RPMI7951 (cell line): ENCODE data around the gene VSTM2B. TPM values are rescaled to one million over a fixed set of nuclear protein-coding genes. Genes with fewer than 3 reads are reported as not detected.
"Not testable (repeated sequence)": the region's sequence is repeated elsewhere in the genome, so short reads cannot be mapped to it uniquely, and the experiment has no call there.

ENCODE experiments used
- DNase-seq: peaks from one replicate; pipeline ENCODE4 v3.0.0-alpha.2; 2012; ENCODE audit warnings: low read depth
- total RNA-seq: library from RNA; depleted of rRNA; stranded (reverse); fragments of >200 nt; shearing (Covaris generic); gene quantifications from 2 replicates; pipeline ENCODE4 v1.2.3, GENCODE V29; 2014

VSTM2B gene
- total RNA-seq, 1 experiment from 2014 or later: not detected

DNA sequence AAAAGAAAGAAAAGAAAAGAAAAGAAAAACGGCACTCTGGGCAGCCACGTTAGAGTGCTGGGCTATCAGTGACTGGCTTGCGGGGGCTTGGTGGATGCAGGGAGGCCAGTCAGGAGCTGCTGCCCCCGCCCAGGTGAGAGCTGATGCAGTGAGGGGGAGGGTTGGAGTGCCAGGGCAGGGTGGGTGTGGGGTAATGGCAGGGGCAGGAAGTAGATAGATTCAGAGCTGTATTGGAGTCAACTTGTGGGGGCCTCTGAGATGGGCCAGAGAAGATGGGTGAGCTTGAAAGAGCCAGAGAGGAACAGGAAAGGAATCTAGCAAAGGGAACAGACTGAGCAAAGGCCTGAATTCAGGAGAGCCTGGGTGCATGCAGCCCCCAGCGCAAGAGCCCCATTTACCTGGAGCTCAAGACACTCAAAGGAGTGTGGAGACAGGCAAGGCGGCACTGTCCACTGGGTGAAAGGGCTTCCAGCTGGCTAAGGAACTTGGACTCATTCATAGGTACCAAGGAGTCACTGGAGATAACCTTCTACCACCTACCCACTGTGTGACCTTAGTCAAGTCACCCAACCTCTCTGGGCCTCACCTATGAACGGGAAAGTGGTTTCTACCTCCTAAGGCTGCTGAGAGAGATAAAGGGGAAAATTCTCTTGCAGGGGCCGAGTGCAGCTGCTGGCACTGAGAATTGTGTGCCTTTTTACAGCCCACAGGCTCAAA is 20.2 kb downstream of the VSTM2B start:
- no peak for DNase-seq

DNA sequence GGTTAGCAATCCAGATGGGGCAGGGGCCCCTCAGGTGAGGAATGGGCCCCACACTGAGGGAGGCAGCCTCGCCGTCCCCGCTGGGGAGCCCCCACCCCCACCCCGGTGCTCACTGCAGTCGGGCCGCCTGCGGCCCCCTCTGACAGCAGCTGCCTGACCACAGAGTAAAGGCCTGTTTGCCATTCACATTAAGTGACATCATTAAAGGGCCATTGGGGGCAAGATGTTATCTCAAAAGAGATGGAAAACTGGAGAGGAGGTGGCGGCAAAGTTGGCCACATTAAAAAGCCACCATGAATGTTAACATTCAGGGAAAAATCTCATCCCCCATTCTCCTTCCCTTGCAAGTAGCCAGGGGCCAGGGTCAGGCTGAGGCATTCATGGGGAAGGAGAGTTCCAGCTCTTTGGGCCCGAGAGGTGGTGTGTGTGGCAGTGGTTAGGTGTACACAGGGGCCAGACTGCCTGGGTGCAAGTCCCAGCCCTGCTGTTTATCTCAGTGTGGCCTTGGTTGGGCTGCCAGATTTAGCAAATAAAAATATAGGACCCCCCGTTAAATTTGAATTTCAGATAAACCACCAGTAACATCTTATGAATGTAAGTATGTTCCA is 20.9 kb downstream of the VSTM2B start:
- DNase-seq: peak; percentile 41

DNA sequence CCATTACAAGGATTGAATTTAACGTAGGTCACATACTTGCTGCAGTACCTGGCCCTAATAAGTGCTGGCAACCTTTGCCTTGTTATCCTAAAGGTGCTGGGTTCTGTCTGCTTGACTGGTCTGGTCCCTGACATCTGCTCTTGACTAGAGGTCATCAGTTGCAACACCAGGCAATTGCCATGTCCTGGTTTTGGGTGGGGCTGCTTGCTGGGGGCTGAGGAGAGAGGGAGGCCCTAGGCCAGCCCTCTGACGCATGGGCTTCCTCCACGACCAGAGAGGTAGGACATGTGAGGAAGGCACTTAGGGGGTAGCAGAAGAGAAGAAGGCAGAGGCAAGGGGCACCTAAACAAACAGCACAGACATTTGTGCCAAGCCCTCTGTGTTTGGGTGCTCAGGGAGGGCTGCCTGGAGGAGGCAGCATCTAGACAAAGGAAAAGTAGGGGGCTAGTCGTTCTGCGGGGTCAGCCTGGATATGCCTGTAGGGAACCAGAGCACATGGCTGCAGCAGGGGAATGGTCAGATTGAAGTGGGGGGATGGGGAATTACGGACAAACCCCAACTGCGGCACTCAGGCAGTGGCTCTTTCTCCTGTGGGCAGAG is 21.7 kb downstream of the VSTM2B start:
- no peak for DNase-seq

DNA sequence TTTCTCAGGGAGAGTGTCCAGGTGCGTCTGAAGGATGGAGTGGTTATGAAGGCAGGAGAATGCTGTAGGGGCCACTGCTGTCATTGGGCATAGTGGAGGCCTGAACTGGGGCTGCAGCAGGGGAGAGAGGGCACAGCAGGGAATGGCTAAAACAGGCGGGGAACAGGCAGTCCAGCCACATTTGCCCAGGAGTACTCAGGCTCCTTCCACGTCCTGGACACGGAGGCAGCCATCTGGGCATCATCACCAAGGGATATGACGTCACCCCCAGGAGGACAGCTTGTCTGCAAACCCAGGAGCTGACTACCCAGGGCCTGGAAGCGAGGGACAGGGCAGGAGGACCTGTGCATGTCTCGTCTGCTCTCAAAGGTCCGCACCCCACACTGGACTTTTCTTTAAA is 22.2 kb downstream of the VSTM2B start:
- no peak for DNase-seq

- DNase-seq: no peak
Observed at GRCh38 chr19:29548483-29549085, 22.8 kb downstream of the VSTM2B start.

DNA sequence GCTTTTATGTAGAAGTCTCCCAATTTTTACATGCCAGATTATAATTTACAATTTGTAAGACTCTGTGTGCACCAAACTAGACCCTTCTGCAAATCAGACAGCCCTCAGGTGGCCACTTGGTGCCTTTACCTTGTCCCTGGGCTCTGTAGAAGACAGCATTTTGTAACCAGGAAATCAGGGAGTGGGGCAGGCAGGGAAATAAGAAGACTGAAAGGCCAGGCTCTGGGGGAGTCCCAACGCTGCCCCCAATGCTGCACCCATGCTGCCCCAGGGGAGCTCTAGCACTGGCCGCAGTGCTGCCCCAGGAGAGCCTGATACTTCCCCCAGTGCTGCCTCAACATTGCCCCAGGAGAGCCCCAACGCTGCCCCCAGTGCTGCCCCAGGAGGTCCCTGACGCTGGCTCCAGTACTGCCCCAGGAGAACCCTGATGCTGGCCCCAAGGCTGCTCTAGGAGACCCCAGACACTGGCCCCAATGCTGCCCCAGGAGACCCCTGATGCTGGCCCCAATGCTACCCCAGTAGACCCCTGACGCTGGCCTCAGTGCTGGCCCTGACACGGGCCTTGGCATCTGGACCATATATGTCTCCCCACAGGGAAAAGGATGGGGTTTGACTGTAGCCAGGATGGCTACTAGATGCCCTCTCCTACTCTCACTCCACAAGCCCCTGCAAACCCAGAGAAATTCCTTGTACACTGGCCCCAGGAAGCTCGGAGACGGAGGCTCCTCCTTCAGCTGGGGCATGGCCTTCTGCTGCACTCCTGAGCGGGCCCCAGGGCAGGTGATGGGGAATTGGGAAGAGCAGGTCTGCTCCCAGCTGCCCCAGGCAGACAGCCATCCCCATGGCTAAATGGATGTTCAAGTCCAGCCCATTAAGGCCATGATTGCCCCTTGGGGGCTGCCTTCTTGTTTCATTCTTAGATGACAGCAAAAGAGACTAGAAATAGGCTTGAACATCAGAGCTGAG is 23.6 kb downstream of the VSTM2B start:
- no peak for DNase-seq

DNA sequence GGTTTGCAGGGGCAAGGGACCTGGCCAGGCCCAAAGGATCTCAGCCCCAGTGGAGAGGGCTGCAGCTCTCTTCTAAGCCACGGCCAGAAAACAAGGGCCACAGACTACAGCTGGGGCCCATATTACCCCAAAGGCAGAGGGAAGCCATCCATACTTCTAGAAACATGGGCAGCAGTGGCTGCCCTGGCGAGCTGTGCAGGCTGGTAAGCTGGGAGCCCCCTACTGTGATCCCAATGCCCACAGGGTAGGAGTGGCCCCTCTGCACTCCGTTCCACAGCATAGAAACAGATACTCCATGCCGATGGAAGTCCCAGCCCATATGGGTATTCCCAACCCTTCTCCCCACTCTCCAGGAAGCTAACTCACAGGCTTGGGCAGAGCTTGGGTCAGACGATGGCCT is 25.1 kb downstream of the VSTM2B start:
- DNase-seq: no peak

- no peak for DNase-seq
Observed at GRCh38 chr19:29551774-29552173, 26.0 kb downstream of the VSTM2B start.

DNA sequence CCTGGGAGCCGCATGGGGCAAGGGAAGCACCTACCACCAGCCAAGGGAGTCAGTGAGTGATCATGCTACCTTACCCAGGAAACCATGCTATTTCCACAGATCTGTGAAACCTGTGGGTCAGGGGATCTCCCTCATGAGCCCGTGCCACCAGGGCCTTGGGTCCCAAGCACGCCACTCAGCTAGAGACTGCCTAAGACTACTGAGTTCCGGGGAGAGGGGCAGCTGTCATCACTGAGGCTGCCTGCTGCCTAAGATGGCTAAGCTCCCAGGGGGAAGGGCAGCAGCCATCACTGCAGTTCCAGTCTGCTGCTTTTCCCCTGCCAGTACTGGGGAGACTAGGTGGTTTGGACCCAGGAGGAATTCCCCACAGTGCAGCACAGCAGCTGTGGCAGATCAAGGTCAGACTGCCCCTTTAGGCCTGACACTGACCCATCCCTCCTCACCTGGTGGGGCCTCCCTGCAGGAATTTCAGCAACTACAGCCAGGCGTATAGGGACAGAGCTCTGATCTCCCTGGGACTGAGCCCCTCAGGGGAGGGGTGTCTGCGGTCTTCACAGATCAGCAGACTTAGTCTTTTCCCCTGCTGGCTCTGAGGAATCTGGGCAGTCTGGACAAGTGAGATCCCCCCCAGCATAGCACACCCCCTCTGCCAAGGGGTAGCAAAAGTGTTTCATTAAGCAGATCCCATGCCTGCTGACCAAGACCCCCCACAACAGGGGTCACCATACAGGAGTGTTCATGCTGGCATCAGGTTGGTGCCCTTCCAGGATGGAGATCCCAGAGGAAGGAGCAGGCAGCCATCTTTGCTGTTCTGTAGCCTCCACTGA is 26.9 kb downstream of the VSTM2B start:
- DNase-seq: no peak

DNA sequence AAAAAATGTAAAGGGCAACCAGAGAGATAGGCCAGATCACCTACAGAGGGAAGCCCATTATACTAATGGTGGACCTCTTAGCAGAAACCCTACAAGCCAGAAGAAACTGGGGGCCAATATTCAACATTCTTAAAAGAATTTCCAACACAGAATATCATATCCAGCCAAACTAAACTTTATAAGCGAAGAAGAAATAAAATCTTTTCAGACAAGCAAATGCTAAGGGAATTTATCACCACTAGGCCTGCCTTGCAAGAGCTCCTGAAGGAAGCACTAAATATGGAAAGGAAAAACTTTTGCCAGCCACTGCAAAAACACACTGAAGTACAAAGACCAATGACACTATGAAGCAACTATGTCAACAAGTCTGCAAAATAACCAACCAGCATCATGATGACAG is 28.4 kb downstream of the VSTM2B start:
- DNase-seq: no peak

GRCh38 chr19:29559110-29559509 is 33.3 kb downstream of the VSTM2B start:
- not testable (repeated sequence) for DNase-seq

DNA sequence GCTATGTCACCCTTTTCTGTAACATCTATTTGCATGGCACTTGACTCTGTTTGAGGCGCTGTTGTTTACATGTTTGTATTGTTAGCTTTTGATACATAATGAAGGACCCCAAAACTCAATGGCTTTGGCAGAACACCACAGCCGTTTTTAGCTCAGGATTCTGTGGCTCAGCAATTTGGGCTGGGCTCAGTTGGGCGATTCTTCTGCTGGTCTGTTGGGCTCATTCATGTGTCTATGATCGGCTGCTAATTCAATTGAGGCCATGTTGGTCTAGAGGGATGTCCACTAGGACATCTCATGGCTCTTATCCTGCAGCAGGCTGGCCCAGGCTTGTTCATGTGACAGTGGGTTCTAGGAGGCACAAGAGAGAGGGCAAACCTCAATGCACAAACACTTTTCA is 33.9 kb downstream of the VSTM2B start:
- DNase-seq: no peak

DNA sequence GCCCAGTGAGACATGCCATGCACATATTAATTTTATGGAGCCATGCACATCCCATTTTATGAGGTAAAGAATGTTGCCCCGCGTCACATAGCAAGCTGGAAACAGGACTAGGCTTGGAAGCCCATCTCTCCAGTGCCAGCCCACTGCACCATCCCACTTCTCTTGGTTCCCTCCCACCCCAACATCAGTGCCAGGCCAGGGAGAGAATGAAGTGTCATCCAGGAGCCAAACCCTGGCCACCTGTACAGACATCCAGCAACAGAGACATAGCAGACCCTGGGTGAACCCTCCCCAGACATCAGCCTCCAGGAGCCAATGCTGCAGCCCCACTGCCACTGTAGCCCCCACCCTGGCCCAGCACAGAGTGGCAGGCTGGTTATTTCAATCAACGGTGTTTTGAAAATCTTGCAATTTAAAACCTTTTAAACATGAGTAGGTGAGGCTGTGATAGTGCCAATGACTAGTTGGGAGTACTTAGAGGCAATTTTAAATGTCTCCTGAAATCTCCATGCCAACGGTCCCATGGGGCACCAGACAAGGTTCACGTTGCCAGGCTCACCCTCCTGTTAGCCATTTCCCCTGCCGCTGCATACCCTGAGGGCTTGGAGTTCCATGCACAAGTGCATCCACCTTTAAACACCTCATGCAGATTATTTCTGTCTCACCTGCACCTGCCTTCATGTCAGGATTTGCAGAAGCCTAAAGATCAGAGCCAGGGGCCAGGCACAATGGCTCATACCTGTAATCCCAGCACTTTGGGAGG is 34.7 kb downstream of the VSTM2B start:
- DNase-seq: no peak

GRCh38 chr19:29561601-29562000 is 35.8 kb downstream of the VSTM2B start:
- DNase-seq: no peak

DNA sequence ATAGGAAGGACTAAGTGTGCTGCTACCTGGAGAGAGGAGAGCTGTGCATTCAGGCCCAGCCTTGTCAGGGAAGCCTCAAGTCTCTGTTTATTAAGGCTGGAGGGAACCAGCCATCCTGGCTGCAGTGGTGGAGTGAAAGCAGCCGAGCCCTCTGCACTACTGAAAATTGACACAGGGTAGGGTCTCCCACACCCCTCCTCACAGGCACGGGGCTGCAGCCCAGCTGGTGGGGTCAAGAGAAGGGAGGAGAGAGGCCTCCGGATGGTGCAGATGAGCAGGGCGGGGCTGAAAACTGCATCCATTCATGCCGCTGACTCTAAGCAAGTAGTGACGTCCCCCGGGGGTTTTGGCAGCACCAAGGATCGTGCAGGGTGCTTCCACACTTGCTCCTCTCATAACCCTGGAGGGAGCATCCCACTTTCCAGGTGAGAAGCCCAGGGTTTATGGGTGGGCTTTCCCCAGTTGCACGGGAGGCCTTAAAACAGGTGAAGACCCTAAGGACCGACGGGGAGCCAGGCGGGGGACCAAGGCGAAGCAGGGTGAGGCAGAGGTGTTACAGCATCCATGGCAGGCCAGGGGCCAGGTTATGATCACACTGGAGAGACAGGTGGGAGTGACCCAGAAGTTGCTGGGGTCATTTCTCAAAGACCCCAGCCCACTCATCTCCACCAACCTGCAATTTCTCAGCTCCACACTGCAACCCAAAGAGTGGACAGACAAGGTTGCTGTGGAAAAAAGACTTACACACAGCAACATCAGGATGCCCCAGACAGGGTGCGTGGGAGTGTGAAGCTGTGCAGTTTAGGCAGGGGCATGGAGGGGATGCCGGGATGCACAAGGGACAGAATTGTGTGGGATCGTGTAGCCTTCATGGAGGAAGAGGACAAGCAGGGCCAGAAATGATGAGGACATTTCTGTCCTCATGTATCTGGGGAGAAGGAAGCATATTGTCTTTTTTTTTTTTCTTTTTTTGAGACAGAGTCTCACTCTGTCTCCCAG is 36.8 kb downstream of the VSTM2B start:
- DNase-seq: no peak

DNA sequence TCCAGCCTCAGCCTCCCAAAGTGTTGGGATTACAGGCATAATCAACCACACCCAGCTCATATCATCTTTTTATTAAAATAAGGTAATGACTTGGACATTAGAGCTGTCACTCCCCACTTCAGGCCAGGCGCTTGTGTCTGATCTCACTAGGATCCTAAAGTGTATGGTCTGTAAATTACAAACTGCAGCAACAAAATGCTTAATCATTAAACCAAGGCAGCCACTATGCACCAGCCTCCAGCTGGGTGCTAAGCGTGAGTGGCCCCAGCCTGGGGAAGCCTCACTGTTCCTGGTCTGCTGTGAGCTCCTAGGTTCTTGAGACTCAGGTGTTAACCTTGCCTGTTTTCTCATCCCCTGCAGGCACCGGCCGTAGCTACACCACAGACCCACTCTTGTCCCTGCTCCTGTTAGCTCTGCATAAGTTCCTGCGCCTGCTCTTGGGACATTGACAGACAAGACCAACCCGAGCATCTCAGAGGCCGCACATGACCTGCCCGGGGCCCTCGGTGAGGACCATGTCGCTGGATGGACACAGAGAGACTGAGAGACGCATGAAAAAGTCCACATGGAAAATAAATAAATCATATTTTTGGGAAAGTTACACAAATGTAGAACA is 37.8 kb downstream of the VSTM2B start:
- DNase-seq: no peak

GRCh38 chr19:29564574-29565005 is 38.8 kb downstream of the VSTM2B start:
- DNase-seq: no peak

- no peak for DNase-seq
Observed at GRCh38 chr19:29565171-29565570, 39.4 kb downstream of the VSTM2B start.
